Measurements from ENCODE around the gene COLQ.
"Not testable (repeated sequence)": the region's sequence is repeated elsewhere in the genome, so short reads cannot be mapped to it uniquely, and the experiment has no call there.

COLQ gene

GRCh38 chr3:15460891-15461531, 60.5 kb downstream of the COLQ start:
- no peaks in the 10 kb centered on the region for H3K27me3 ChIP-seq (ENCODE audit: insufficient read depth, low read length)
- no peak overlapping the region for H2BK120ac ChIP-seq (ENCODE audit: insufficient read depth, low read length, poor library complexity)
- no peak for DNase-seq
- H3K23ac ChIP-seq (ENCODE audit: low read length) = no peak overlapping the region
- no peak overlapping the region for H2BK12ac ChIP-seq (ENCODE audit: low read length)
- H3K4ac ChIP-seq (ENCODE audit: low read depth, low read length) = no peak overlapping the region
- H4K91ac ChIP-seq (ENCODE audit: low read depth, low read length) = no peak overlapping the region
- H2AK5ac ChIP-seq (ENCODE audit: low read length) = no peak overlapping the region
- H3K36me3 ChIP-seq (ENCODE audit: control insufficient read depth in 1 of 2, insufficient read depth in 2 of 2, low read length in 2 of 2) = no peaks in the 10 kb centered on the region
- H3K18ac ChIP-seq (ENCODE audit: low read length) = no peak overlapping the region
- H3K27ac ChIP-seq (ENCODE audit: low read depth, low read length) = no peak overlapping the region
- no peak overlapping the region for H2AFZ ChIP-seq (ENCODE audit: insufficient read depth, low read length, poor library complexity)
- no peaks in the 10 kb centered on the region for H3K79me1 ChIP-seq (ENCODE audit: low read length)
- H3K79me2 ChIP-seq (ENCODE audit: control insufficient read depth, insufficient read depth, low read length, poor library complexity) = no peaks in the 10 kb centered on the region
- H4K8ac ChIP-seq (ENCODE audit: low read depth, low read length) = no peak overlapping the region
- no peaks in the 10 kb centered on the region for H3K9me3 ChIP-seq (ENCODE audit: insufficient read depth, low read depth, low read length)
- H3K4me1 ChIP-seq (ENCODE audit: control insufficient read depth in 1 of 2, insufficient read depth in 2 of 2, low read length in 2 of 2) = peaks cover 0 to 2% of the 10 kb centered on the region in 2 experiments
- no peak overlapping the region for H4K12ac ChIP-seq (ENCODE audit: low read depth, low read length)
- no peak overlapping the region for H3K4me3 ChIP-seq (ENCODE audit: low read depth, low read length)
- WGBS (ENCODE audit: extremely low coverage, insufficient coverage, insufficient read length) = no CpG with 5 or more reads among the region's 4 CpGs
- no peak overlapping the region for H3K9ac ChIP-seq (ENCODE audit: low read length)
- no peak overlapping the region for H3K4me2 ChIP-seq (ENCODE audit: low read length)
- no peak overlapping the region for H3K14ac ChIP-seq (ENCODE audit: low read length)
- H2BK5ac ChIP-seq (ENCODE audit: low read depth, low read length, poor library complexity) = no peak overlapping the region

DNA sequence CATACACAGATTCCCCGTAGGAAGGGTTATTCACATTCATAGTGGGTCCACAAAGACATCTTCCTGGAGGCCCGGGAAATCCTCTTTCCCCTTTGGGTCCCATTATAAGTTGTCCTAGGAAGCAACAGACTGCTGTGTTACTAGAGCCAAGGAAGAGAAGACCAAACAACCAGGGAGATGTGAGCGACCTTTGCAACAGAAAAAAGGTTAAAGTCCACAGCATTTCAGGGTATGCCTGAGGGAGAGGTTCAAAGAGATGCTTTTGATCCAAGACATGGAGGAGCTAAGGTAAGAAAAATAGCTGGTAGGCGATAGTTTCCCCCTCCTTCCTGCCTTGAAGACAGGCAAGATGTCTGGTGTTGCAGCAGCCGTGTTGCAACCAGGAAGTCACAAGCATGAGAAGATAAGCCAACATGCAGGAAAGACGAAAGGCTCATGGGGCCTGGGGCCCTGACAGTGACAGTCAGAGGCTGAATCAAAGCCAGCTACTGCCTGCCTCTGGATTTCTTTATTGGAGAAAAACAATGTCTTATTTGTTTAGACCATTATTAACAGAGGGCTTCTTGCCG, 63.2 kb downstream of the COLQ start:
- Histone ChIP-seq H3K14ac (ENCODE audit: low read length) (no peak overlapping the region), H2AFZ (ENCODE audit: insufficient read depth, low read length, poor library complexity) (no peak overlapping the region), H3K4me1 (ENCODE audit: control insufficient read depth in 1 of 2, insufficient read depth in 2 of 2, low read length in 2 of 2) (peaks cover 0 to 4% of the 10 kb centered on the region in 2 experiments), H3K18ac (ENCODE audit: low read length) (no peak overlapping the region), H3K36me3 (ENCODE audit: control insufficient read depth in 1 of 2, insufficient read depth in 2 of 2, low read length in 2 of 2) (no peaks in the 10 kb centered on the region), H2AK5ac (ENCODE audit: low read length) (no peak overlapping the region), H3K27ac (ENCODE audit: low read depth, low read length) (peak overlapping the region; percentile 29), H2BK5ac (ENCODE audit: low read depth, low read length, poor library complexity) (no peak overlapping the region), H3K27me3 (ENCODE audit: insufficient read depth, low read length) (no peaks in the 10 kb centered on the region), H3K4me3 (ENCODE audit: low read depth, low read length) (no peak overlapping the region), H2BK120ac (ENCODE audit: insufficient read depth, low read length, poor library complexity) (no peak overlapping the region), H3K23ac (ENCODE audit: low read length) (no peak overlapping the region), H4K12ac (ENCODE audit: low read depth, low read length) (no peak overlapping the region), H4K91ac (ENCODE audit: low read depth, low read length) (peak overlapping the region; percentile 17), H2BK12ac (ENCODE audit: low read length) (no peak overlapping the region), H3K9ac (ENCODE audit: low read length) (no peak overlapping the region), H3K9me3 (ENCODE audit: insufficient read depth, low read depth, low read length) (peaks cover 2% of the 10 kb centered on the region), H4K8ac (ENCODE audit: low read depth, low read length) (no peak overlapping the region), H3K79me2 (ENCODE audit: control insufficient read depth, insufficient read depth, low read length, poor library complexity) (no peaks in the 10 kb centered on the region), H3K4ac (ENCODE audit: low read depth, low read length) (no peak overlapping the region), H3K4me2 (ENCODE audit: low read length) (no peak overlapping the region), H3K79me1 (ENCODE audit: low read length) (no peaks in the 10 kb centered on the region)
- no CpG with 5 or more reads among the region's 7 CpGs for WGBS (ENCODE audit: extremely low coverage, insufficient coverage, insufficient read length)
- DNase-seq = peak; percentile 67 to 80

- not testable (repeated sequence) for H2BK5ac ChIP-seq (ENCODE audit: low read depth, low read length, poor library complexity); H3K4me1 ChIP-seq (ENCODE audit: control insufficient read depth in 1 of 2, insufficient read depth in 2 of 2, low read length in 2 of 2)
Observed at GRCh38 chr3:15456915-15457314, 64.6 kb downstream of the COLQ start.

DNA sequence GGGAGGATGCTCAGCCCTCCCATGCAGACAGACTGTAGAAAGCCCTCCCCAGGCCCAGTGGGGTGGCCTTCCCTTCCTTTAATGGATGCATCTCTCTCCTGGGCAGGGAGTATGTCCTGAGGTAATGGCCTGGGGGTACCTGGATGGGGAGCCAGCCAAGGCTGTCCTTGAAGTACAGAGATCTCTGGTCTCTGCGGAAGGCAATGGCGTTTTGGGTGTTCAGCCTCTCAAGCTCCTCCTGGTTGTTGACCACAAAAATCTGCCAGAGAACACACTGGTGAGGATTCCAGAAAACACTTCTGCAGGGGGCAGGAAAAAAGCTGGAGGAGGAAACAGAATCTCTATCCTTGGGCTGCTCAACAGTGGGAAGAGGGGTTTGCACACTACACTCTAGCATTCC, 65.2 kb downstream of the COLQ start:
- Histone ChIP-seq H3K27ac (ENCODE audit: low read depth, low read length) (no peak overlapping the region), H2BK120ac (ENCODE audit: insufficient read depth, low read length, poor library complexity) (no peak overlapping the region), H3K4me3 (ENCODE audit: low read depth, low read length) (no peak overlapping the region), H2BK12ac (ENCODE audit: low read length) (no peak overlapping the region), H3K4ac (ENCODE audit: low read depth, low read length) (no peak overlapping the region), H3K4me2 (ENCODE audit: low read length) (no peak overlapping the region), H3K79me2 (ENCODE audit: control insufficient read depth, insufficient read depth, low read length, poor library complexity) (no peaks in the 10 kb centered on the region), H2BK5ac (ENCODE audit: low read depth, low read length, poor library complexity) (no peak overlapping the region), H3K9ac (ENCODE audit: low read length) (no peak overlapping the region), H4K8ac (ENCODE audit: low read depth, low read length) (no peak overlapping the region), H3K79me1 (ENCODE audit: low read length) (no peaks in the 10 kb centered on the region), H3K27me3 (ENCODE audit: insufficient read depth, low read length) (no peaks in the 10 kb centered on the region), H2AFZ (ENCODE audit: insufficient read depth, low read length, poor library complexity) (no peak overlapping the region), H3K23ac (ENCODE audit: low read length) (no peak overlapping the region), H2AK5ac (ENCODE audit: low read length) (no peak overlapping the region), H3K36me3 (ENCODE audit: control insufficient read depth in 1 of 2, insufficient read depth in 2 of 2, low read length in 2 of 2) (no peaks in the 10 kb centered on the region), H3K9me3 (ENCODE audit: insufficient read depth, low read depth, low read length) (peaks cover 3% of the 10 kb centered on the region), H3K18ac (ENCODE audit: low read length) (no peak overlapping the region), H4K12ac (ENCODE audit: low read depth, low read length) (no peak overlapping the region), H3K4me1 (ENCODE audit: control insufficient read depth in 1 of 2, insufficient read depth in 2 of 2, low read length in 2 of 2) (peaks cover 0 to 1% of the 10 kb centered on the region in 2 experiments), H4K91ac (ENCODE audit: low read depth, low read length) (no peak overlapping the region), H3K14ac (ENCODE audit: low read length) (no peak overlapping the region)
- no peak for DNase-seq
- no CpG with 5 or more reads among the region's 2 CpGs for WGBS (ENCODE audit: extremely low coverage, insufficient coverage, insufficient read length)

More at GRCh38 chr3:15456915-15457314, 64.6 kb downstream of the COLQ start:
- not testable (repeated sequence) for H3K27me3 ChIP-seq (ENCODE audit: insufficient read depth, low read length); H3K4me2 ChIP-seq (ENCODE audit: low read length); H3K27ac ChIP-seq (ENCODE audit: low read depth, low read length); H3K9me3 ChIP-seq (ENCODE audit: insufficient read depth, low read depth, low read length); H3K18ac ChIP-seq (ENCODE audit: low read length); H3K36me3 ChIP-seq (ENCODE audit: control insufficient read depth in 1 of 2, insufficient read depth in 2 of 2, low read length in 2 of 2); H4K91ac ChIP-seq (ENCODE audit: low read depth, low read length); H3K9ac ChIP-seq (ENCODE audit: low read length); DNase-seq; H3K4me3 ChIP-seq (ENCODE audit: low read depth, low read length); H3K4ac ChIP-seq (ENCODE audit: low read depth, low read length); H4K8ac ChIP-seq (ENCODE audit: low read depth, low read length); H2BK12ac ChIP-seq (ENCODE audit: low read length); H3K79me2 ChIP-seq (ENCODE audit: control insufficient read depth, insufficient read depth, low read length, poor library complexity); H2AFZ ChIP-seq (ENCODE audit: insufficient read depth, low read length, poor library complexity); H2BK120ac ChIP-seq (ENCODE audit: insufficient read depth, low read length, poor library complexity); H3K23ac ChIP-seq (ENCODE audit: low read length); H2AK5ac ChIP-seq (ENCODE audit: low read length); H3K14ac ChIP-seq (ENCODE audit: low read length); H4K12ac ChIP-seq (ENCODE audit: low read depth, low read length); H3K79me1 ChIP-seq (ENCODE audit: low read length)
- WGBS (ENCODE audit: extremely low coverage, insufficient coverage, insufficient read length) = no CpG with 5 or more reads among the region's 10 CpGs
